Stimulated activated CD8-positive, alpha-beta memory T cell treated with anti-CD3 and anti-CD28 coated beads, Interleukin-7, amount 100 ng/mL, for 24 hours (primary cell): ENCODE measurements around the gene SMC4.
"Not testable (repeated sequence)": the region's sequence is repeated elsewhere in the genome, so short reads cannot be mapped to it uniquely, and the experiment has no call there.

Experiments used
- DNase-seq: peaks from one replicate; pipeline ENCODE4 v3.0.0-alpha.2; 2020; ENCODE audit warnings: low read depth

The SMC4 gene

DNA sequence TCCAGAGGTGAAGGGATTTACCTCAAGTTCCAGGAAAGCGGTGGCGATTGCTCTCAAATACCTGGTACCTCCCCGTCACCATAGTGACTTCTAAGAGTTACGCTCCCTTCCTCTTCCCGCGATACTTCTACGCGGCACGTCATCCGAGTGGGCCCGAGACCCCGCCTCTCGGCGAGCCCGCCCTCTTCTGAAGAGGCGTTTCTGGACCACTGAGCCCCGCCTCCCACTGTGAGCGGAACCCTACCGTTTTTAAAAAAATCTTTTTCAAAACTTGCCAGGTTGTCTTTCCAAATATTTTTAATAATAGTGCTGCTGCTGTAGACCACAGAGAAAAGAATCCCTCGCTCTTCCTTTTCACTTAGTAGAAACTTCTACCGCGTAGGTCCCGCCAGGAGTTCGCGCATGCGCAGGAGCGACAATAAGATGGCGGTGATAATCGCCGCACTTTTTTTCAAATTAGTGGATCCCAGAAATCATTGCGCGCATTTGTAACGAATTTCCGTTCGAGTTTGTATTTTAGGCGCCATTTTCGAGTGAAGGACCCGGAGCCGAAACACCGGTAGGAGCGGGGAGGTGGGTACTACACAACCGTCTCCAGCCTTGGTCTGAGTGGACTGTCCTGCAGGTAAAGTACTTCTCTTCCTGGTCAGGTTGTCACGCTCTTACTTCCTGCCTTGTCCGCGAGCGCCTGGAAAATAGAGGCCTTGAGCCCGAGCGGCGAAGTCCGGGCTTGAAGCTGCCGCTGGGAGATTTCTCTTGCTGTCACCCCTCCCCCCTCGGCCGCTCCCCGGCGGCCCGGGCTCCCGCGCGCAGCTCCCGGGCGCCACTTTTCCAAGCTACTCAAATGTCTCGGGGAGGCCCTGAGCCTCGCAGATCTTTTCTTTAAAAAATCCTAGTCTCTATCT is at the start of gene SMC4, which contains the start of gene IFT80:
TSS of gene SMC4 (plus strand) at position 526 of the 905 bp plus-strand sequence. CDS start 1,177 bp downstream, outside the sequence.
TSS of gene IFT80 (minus strand) at position 101 of the 905 bp plus-strand sequence. CDS start 14,625 bp downstream, outside the sequence.
- peak; percentile 92 for DNase-seq

DNA sequence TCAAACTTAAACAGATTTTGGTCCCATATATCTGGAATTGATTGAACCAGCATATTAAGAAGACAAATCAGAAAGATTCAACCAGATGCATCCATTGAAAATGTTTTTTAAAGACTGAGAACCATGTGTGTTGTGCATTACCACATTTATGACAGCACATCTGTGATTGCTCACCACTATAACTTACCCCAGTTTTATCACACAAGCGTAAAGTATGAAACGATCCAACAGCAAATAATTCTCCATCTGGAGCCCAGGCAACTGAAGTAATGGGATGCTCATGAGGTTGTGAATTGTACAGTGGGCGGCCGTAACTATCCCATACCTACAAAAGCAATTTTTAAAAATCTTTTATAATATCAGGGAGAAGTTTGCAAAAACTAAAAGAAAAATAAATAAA is 43.6 kb upstream of the SMC4 start:
- DNase-seq = no peak

DNA sequence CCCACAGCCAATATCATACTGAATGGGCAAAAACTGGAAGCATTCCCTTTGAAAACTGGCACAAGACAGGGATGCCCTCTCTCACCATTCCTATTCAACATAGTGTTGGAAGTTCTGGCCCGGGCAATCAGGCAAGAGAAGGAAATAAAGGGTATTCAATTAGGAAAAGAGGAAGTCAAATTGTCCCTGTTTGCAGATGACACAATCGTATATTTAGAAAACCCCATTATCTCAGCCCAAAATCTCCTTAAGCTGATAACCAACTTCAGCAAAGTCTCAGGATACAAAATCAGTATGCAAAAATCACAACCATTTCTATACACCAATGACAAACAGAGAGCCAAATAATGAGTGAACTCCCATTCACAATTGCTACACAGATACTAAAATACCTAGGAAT is 36.6 kb upstream of the SMC4 start:
- DNase-seq = not testable (repeated sequence)

DNA sequence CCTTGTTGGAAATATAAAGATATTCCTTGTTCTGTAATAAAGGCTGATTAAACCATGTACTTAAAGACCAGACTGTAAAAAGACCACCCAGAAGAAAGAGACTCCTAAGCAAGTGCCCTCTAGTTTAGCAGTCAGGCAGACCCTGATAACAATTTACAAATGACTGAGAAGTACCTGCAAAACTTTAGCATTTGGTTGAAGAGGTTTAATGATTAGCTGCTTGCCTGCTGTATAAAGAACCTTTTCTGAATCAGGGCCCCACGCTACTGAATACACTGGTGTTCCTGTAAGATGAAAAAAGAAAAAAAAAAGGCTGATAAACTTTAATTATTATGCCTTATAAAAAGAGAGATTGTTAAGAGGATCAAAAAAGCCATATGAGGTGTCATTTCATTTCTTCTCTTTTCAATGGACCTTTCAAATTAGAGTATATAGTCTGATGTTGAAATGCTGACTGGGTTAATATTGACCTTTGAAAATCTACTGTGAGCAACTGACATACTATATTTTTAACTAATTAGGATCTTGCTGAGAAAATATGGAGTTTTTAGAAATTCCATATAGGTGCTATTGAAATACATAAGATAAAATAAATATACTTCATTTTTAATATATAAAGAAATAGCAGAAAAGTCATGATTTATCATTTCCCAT is 33.5 kb upstream of the SMC4 start:
- no peak for DNase-seq

- DNase-seq = no peak
These were observed 30.6 kb upstream of the SMC4 start for GRCh38 chr3:160368804-160369203.

GRCh38 chr3:160369784-160370183 is 29.7 kb upstream of the SMC4 start:
- no peak for DNase-seq

DNA sequence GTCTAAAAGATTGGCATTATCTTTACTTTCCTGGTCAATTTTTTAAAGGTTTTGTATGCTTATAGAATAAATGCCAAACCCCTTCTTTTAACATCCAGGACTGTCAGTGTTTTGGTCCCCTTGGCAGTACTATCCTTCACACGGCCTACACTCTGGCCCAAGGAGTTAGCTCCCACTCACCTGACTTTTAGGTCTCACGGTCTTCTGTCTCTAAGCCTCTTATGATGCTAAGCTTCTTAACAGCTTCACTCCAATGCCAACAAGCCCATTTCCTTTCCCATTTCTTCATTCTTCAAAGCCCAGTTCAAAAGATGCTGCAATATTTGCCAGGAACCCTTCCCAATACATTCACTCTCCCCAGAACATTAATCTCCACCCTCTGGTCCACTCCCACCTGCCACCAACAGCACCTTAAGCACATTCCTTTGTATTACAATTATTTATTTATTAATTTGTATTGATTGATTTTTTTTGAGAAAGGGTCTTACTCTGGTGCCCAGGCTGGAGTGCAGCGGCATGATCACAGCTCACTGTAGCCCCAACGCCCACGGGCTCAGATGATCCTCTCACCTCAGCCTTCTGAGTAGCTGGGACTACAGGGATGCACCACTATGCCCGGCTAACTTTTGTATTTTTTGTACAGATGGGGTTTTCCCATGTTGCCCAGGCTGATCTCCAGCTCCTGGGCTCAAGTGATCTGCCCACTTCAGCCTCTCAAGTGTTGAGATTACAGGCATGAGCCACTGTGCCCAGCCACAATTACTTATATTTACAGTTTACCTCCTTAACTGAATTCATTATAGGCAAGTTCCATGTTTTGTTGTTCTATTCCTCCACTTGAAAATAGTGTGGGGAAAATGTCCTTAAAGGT is 28.2 kb upstream of the SMC4 start:
- no peak for DNase-seq

GRCh38 chr3:160372780-160373179 is 26.7 kb upstream of the SMC4 start:
- no peak for DNase-seq

DNA sequence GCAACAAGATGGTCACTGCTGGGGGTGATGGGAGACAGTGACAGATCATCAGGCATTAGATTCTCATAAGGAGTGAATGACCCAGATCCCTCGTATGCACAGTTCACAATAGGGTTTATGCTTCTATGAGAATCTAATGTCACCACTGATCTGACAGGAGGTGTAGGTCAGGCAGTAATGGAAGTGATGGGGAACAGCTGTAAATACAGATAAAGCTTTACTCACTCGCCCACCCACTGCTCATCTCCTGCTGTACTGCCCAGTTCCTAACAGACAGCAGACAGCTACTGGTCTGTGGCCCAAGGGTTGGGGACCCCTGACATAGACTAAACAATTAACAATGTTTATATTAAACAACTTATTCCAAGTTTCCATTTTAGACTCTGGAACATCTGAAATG is 25.8 kb upstream of the SMC4 start:
- no peak for DNase-seq

- DNase-seq = no peak
These were observed 25.0 kb upstream of the SMC4 start for GRCh38 chr3:160374472-160374871.

DNA sequence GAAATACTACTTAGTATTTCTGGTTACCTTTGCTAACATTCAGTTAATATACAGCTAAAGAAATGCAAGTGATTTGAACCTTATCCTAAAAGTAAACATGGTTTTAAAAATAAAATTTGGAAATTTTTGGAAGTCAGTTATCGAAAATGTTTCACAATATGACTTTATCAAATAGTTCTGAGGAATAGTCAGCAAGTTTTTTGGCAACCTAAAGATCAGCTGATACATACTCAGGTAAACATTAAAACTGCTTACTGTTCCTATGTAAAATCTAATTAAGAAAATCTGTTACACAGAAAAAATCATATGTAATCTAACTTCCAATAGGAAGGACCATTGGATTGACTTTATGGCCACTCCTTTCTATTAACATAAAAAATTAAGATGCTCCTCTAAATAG is 24.5 kb upstream of the SMC4 start:
- no peak for DNase-seq

- DNase-seq = no peak
These were observed 22.8 kb upstream of the SMC4 start for GRCh38 chr3:160376681-160377080.

- no peak for DNase-seq
These were observed 20.9 kb upstream of the SMC4 start for GRCh38 chr3:160378331-160379109.

GRCh38 chr3:160379628-160380214 is 19.7 kb upstream of the SMC4 start:
- DNase-seq = no peak

DNA sequence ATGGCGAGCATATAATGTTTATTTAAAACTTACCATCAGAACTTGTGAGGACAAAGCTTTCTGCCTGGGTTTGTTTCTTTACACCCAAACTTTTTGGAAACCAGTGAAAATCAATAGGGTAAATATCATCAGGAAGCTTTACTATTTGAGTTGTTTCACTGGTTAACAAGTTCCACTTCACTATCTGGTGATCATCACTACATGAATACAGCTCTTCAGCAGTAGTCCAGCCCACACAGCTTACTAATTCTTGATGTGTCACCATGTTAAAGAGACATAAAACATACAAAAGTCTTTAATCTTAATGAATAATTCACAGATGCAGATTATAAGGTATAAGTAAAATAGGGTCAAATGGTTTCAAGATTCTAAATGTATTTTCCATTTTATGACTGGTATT is 18.0 kb upstream of the SMC4 start:
- DNase-seq = no peak

GRCh38 chr3:160384639-160385318 is 14.7 kb upstream of the SMC4 start:
- no peak for DNase-seq

GRCh38 chr3:160390565-160391138 is 8.8 kb upstream of the SMC4 start:
- DNase-seq = no peak

GRCh38 chr3:160392798-160393197 is 6.7 kb upstream of the SMC4 start:
- no peak for DNase-seq

DNA sequence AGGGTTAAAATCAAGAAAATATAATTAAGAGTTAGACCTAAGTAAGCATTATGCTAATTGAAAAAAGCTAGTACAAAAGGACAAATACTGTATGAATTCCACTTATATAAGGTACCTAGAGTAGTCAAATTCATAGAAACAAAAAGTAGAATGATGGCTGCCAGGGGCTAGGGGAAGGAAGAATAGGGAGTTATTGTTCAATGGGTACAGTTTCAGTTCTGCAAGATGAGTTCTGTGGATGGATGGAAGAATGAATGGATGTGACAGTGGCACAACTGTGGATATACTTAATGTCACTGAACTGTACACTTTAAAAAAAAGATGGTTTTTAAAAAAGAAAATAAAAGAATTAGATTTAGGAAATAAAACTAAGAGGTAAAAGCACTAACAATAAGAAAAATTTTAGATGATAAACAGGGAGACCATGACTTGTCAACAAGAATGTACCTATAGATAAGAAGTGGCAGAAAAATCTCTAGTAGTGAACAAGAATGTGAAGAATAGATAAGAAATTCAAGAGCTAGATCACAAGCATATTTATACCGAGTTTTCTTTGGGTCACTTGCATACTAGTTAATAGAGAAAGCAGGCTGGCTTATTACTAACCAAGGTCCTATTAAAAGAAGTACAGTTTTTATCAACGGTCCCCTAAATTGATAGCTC is 6.0 kb upstream of the SMC4 start:
- DNase-seq = no peak

- no peak for DNase-seq
These were observed 5.4 kb upstream of the SMC4 start for GRCh38 chr3:160394009-160394392.
